Measurements from ENCODE around the gene HEBP2.

HEBP2 gene

GRCh38 chr6:138397128-138398122 is 6.6 kb upstream of the HEBP2 start:
- DNase-seq (ENCODE audit: low read depth in 2 of 3, low spot score in 2 of 3), result no peak

- DNase-seq (ENCODE audit: low read depth in 2 of 3, low spot score in 2 of 3), result no peak
Observed at GRCh38 chr6:138400326-138400725, 3.7 kb upstream of the HEBP2 start.

- no peak for DNase-seq (ENCODE audit: low read depth in 2 of 3, low spot score in 2 of 3)
Observed at GRCh38 chr6:138401960-138402837, 1.8 kb upstream of the HEBP2 start.

- no peak for DNase-seq (ENCODE audit: low read depth in 2 of 3, low spot score in 2 of 3)
Observed at GRCh38 chr6:138402838-138403187, 1.2 kb upstream of the HEBP2 start.

- no peak for DNase-seq (ENCODE audit: low read depth in 2 of 3, low spot score in 2 of 3)
Observed at GRCh38 chr6:138403324-138403800, 661 bp upstream of the HEBP2 start.

GRCh38 chr6:138404666-138405337 is 779 bp downstream of the HEBP2 start:
- DNase-seq (ENCODE audit: low read depth in 2 of 3, low spot score in 2 of 3), result no peak

GRCh38 chr6:138405816-138406413 is 1.9 kb downstream of the HEBP2 start:
- no peak for DNase-seq (ENCODE audit: low read depth in 2 of 3, low spot score in 2 of 3)

GRCh38 chr6:138406443-138406842 is 2.4 kb downstream of the HEBP2 start:
- no peak for DNase-seq (ENCODE audit: low read depth in 2 of 3, low spot score in 2 of 3)

- no peak for DNase-seq (ENCODE audit: low read depth in 2 of 3, low spot score in 2 of 3)
Observed at GRCh38 chr6:138410048-138410735, 6.2 kb downstream of the HEBP2 start.

GRCh38 chr6:138410972-138411880 is 7.2 kb downstream of the HEBP2 start:
- DNase-seq (ENCODE audit: low read depth in 2 of 3, low spot score in 2 of 3), result no peak

GRCh38 chr6:138415125-138415524 is 11.1 kb downstream of the HEBP2 start:
- DNase-seq (ENCODE audit: low read depth in 2 of 3, low spot score in 2 of 3), result no peak

GRCh38 chr6:138416206-138416605 is 12.2 kb downstream of the HEBP2 start:
- DNase-seq (ENCODE audit: low read depth in 2 of 3, low spot score in 2 of 3), result no peak

GRCh38 chr6:138417493-138418117 is 13.6 kb downstream of the HEBP2 start:
- no peak for DNase-seq (ENCODE audit: low read depth in 2 of 3, low spot score in 2 of 3)

GRCh38 chr6:138418118-138418742 is 14.2 kb downstream of the HEBP2 start:
- no peak for DNase-seq (ENCODE audit: low read depth in 2 of 3, low spot score in 2 of 3)

- DNase-seq (ENCODE audit: low read depth in 2 of 3, low spot score in 2 of 3), result no peak
Observed at GRCh38 chr6:138419766-138420165, 15.7 kb downstream of the HEBP2 start.

- no peak for DNase-seq (ENCODE audit: low read depth in 2 of 3, low spot score in 2 of 3)
Observed at GRCh38 chr6:138420356-138420755, 16.3 kb downstream of the HEBP2 start.

GRCh38 chr6:138421089-138421488 is 17.1 kb downstream of the HEBP2 start:
- no peak for DNase-seq (ENCODE audit: low read depth in 2 of 3, low spot score in 2 of 3)

GRCh38 chr6:138421608-138422007 is 17.6 kb downstream of the HEBP2 start:
- no peak for DNase-seq (ENCODE audit: low read depth in 2 of 3, low spot score in 2 of 3)

Measured in activated CD8-positive, alpha-beta memory T cell treated with anti-CD3 and anti-CD28 coated beads for 48 hours (primary cell).